NB4 (cell line): Measurements from ENCODE around the gene SH3GL3.

Source experiments
- MYC ChIP-seq: IDR thresholded peaks from 2 replicates; pipeline ENCODE4 v1.6.1; 2011; ENCODE audit warnings: low read depth, low read length
- POLR2A ChIP-seq: IDR thresholded peaks from 2 replicates; pipeline ENCODE4 v1.6.1; 2011; ENCODE audit warnings: mild to moderate bottlenecking; ENCODE audit not compliant: insufficient read length; ENCODE audit errors: extremely low read depth
- TF ChIP-seq, protein P1 (sequence below): IDR thresholded peaks from one replicate; pipeline ENCODE4 v1.5.1; 2012; ENCODE audit warnings: low read depth, low read length

- TF ChIP-seq MYC (no peak), POLR2A (no peak)
- TF ChIP-seq, protein P1, sequence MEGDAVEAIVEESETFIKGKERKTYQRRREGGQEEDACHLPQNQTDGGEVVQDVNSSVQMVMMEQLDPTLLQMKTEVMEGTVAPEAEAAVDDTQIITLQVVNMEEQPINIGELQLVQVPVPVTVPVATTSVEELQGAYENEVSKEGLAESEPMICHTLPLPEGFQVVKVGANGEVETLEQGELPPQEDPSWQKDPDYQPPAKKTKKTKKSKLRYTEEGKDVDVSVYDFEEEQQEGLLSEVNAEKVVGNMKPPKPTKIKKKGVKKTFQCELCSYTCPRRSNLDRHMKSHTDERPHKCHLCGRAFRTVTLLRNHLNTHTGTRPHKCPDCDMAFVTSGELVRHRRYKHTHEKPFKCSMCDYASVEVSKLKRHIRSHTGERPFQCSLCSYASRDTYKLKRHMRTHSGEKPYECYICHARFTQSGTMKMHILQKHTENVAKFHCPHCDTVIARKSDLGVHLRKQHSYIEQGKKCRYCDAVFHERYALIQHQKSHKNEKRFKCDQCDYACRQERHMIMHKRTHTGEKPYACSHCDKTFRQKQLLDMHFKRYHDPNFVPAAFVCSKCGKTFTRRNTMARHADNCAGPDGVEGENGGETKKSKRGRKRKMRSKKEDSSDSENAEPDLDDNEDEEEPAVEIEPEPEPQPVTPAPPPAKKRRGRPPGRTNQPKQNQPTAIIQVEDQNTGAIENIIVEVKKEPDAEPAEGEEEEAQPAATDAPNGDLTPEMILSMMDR = no peak
These were observed 23.7 kb downstream of the SH3GL3 start for GRCh38 chr15:83470887-83471286.
